ENCODE data around the gene WNT4. TPM values are rescaled to one million over a fixed set of nuclear protein-coding genes. Genes with fewer than 3 reads are reported as not detected.

WNT4 gene
- total RNA-seq, 1 donor from 2014 or later, result not detected

DNA sequence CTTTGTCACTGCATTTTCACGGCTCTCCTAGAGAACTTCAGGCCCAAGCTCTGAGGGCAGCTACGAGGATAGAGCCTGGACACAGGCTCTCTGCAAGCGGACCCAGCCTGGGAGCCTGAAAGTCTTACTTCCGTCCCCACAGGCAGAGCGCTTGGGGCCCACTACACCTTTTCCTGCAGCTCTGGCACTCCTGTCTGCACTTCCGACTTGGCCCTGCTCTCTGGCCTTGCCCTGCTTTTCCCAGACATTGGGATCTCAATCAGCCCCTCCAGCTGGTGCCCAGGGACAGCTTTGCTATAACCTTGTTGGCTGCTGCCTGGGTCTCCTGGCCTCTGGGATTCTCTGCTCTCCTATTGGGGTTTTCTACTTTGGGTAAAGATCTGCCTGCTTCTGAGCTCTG, 27.6 kb downstream of the WNT4 start:
- H3K4me3 ChIP-seq (ENCODE audit: low read depth, low read length), result no peak overlapping the region
- TF ChIP-seq, protein P1, sequence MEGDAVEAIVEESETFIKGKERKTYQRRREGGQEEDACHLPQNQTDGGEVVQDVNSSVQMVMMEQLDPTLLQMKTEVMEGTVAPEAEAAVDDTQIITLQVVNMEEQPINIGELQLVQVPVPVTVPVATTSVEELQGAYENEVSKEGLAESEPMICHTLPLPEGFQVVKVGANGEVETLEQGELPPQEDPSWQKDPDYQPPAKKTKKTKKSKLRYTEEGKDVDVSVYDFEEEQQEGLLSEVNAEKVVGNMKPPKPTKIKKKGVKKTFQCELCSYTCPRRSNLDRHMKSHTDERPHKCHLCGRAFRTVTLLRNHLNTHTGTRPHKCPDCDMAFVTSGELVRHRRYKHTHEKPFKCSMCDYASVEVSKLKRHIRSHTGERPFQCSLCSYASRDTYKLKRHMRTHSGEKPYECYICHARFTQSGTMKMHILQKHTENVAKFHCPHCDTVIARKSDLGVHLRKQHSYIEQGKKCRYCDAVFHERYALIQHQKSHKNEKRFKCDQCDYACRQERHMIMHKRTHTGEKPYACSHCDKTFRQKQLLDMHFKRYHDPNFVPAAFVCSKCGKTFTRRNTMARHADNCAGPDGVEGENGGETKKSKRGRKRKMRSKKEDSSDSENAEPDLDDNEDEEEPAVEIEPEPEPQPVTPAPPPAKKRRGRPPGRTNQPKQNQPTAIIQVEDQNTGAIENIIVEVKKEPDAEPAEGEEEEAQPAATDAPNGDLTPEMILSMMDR (conservative IDR thresholded peaks at IDR 0.05; ENCODE audit: low read depth, low read length), result no peak
- no peak for DNase-seq (ENCODE audit: low read depth)

- no peak overlapping the region for H3K4me3 ChIP-seq (ENCODE audit: low read depth, low read length)
- DNase-seq (ENCODE audit: low read depth), result no peak
- TF ChIP-seq, protein P1 (conservative IDR thresholded peaks at IDR 0.05; ENCODE audit: low read depth, low read length), result no peak
Measured at GRCh38 chr1:22114083-22115012, 28.5 kb downstream of the WNT4 start.

DNA sequence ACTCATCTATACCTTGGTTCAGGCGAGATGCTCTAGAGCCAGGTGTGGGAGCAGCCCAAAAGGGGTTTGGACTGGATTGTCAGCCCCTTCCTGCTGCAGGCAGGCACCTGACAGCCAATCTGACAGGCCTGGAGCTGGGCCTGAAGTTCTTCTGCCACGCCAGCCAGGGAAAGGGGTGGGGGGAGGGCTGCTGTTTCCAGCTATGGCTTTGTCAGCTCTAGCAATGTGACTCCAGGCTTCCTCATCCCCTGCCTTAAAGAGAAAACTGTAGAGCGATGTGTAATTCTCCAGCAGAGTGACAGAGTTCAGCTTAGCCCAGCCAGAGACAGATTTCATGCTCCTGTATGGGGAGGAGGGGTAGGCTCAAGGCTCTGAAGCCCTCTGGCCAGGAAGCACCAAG, 30.3 kb downstream of the WNT4 start:
- DNase-seq (ENCODE audit: low read depth), result no peak

DNA sequence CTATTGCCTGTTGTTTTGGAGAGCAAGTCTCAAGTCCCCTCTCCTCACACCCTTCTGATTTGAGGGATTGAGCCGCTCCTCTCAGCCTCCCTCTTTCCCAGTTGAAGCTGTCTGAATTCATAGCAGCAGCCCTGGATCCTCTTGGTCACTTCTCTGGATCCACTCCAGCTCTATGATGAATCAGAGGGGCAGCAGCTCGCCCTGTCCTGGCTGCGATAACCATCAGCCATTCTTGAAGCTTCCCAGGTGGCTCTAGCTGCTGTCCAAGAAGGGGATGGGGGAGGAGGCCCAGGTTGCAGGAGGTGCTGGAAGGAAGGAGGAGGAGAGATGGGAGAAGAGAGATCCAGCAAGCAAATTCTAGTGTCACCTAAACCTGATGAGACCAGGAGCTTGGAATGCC, 31.3 kb downstream of the WNT4 start:
- TF ChIP-seq, protein P1 (conservative IDR thresholded peaks at IDR 0.05; ENCODE audit: low read depth, low read length), result no peak
- no peak overlapping the region for H3K4me3 ChIP-seq (ENCODE audit: low read depth, low read length)
- no peak for DNase-seq (ENCODE audit: low read depth)

More for the DNA sequence above, 30.3 kb downstream of the WNT4 start:
- TF ChIP-seq, protein P1 (conservative IDR thresholded peaks at IDR 0.05; ENCODE audit: low read depth, low read length), result no peak
- H3K4me3 ChIP-seq (ENCODE audit: low read depth, low read length), result no peak overlapping the region

DNA sequence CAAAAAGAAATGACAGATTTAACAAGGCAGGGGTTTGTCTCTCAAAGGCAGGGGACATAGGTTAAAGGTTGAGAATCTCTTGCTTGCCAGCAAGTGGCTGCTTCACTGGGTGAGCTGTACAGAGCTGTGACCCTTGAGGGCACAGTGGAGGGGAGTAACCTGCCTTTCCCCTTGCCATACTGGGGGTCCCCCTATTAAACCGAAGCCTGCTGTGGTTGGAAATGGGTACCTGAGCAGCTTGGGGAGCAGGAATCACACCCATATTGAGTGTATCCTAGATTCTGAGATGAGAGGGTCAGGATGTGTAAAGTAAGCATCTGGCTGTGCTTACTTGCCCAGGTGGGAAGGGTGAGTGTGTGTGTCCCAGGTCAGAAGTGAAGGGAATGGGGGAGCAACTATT, 31.8 kb downstream of the WNT4 start:
- no peak for DNase-seq (ENCODE audit: low read depth)
- TF ChIP-seq, protein P1 (conservative IDR thresholded peaks at IDR 0.05; ENCODE audit: low read depth, low read length), result no peak
- H3K4me3 ChIP-seq (ENCODE audit: low read depth, low read length), result no peak overlapping the region

DNA sequence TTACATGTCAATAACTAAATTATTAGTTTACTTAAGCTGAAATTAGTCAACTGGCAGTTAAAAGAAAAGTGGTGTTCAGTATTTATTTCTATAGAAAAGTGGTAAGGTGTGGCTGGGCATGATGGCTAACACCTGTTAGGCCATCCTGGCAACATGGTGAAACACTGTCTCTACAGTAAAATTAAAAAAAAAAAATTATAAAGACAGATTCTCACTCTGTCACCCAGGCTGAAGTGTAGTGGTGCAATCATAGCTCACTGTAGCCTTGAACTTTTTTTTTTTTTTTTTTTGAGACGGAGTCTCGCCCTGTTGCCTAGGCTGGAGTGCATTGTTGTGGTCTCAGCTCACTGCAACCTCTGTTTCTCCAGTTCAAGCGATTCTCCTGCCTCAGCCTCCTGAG, 32.9 kb downstream of the WNT4 start:
- no peak overlapping the region for H3K4me3 ChIP-seq (ENCODE audit: low read depth, low read length)
- DNase-seq (ENCODE audit: low read depth), result no peak
- TF ChIP-seq, protein P1 (conservative IDR thresholded peaks at IDR 0.05; ENCODE audit: low read depth, low read length), result no peak

All from epithelial cell of proximal tubule (primary cell).